ENCODE data around the gene CYP4A22.
"Not testable (repeated sequence)": the region's sequence is repeated elsewhere in the genome, so short reads cannot be mapped to it uniquely, and the experiment has no call there.

The CYP4A22 gene

GRCh38 chr1:47137198-47137597, at the start of gene CYP4A22:
Gene CYP4A22 (plus strand): TSS chr1:47137441. CDS start chr1:47137486, 45 bp downstream.
- DNase-seq (ENCODE audit: insufficient read length, low spot score): no peak
- FAIRE-seq: no peak
- TF ChIP-seq, protein P1, sequence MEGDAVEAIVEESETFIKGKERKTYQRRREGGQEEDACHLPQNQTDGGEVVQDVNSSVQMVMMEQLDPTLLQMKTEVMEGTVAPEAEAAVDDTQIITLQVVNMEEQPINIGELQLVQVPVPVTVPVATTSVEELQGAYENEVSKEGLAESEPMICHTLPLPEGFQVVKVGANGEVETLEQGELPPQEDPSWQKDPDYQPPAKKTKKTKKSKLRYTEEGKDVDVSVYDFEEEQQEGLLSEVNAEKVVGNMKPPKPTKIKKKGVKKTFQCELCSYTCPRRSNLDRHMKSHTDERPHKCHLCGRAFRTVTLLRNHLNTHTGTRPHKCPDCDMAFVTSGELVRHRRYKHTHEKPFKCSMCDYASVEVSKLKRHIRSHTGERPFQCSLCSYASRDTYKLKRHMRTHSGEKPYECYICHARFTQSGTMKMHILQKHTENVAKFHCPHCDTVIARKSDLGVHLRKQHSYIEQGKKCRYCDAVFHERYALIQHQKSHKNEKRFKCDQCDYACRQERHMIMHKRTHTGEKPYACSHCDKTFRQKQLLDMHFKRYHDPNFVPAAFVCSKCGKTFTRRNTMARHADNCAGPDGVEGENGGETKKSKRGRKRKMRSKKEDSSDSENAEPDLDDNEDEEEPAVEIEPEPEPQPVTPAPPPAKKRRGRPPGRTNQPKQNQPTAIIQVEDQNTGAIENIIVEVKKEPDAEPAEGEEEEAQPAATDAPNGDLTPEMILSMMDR (IDR thresholded peaks at IDR 0.05; ENCODE audit: insufficient read depth, missing control alignments): no peak

DNA sequence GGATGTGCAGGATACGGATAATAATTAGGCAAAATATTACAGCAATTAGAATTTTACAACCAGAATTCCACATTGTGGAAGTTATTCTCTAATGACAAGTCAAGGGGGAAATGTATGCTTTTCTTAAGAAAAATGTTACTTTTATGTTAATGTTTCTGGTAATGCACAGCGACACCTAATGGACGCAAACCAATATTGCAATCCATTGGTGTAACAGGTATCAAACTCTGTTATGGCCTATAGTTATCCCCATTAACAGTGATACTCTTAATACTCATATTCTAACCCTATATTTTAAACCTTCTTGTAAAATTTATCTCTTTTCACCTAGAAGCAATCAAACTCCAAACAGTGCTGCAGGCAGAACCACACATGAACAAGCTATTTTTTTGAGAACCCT, 47.9 kb upstream of the CYP4A22 start:
- DNase-seq (ENCODE audit: insufficient read length, low spot score): not testable (repeated sequence)
- TF ChIP-seq, protein P1 (IDR thresholded peaks at IDR 0.05; ENCODE audit: insufficient read depth, missing control alignments): peak; percentile 56
- peak; percentile 75 for FAIRE-seq

- not testable (repeated sequence) for FAIRE-seq; DNase-seq (ENCODE audit: insufficient read length, low spot score)
- TF ChIP-seq, protein P1 (IDR thresholded peaks at IDR 0.05; ENCODE audit: insufficient read depth, missing control alignments): peak; percentile 19
Measured at GRCh38 chr1:47091476-47091875, 45.8 kb upstream of the CYP4A22 start.

- FAIRE-seq (no peak), DNase-seq (ENCODE audit: insufficient read length, low spot score) (no peak)
- TF ChIP-seq, protein P1 (IDR thresholded peaks at IDR 0.05; ENCODE audit: insufficient read depth, missing control alignments): no peak
Measured at GRCh38 chr1:47104816-47105215, 32.4 kb upstream of the CYP4A22 start.

GRCh38 chr1:47106792-47107191, 30.4 kb upstream of the CYP4A22 start:
- DNase-seq (ENCODE audit: insufficient read length, low spot score): no peak
- FAIRE-seq: no peak
- TF ChIP-seq, protein P1 (IDR thresholded peaks at IDR 0.05; ENCODE audit: insufficient read depth, missing control alignments): no peak

DNA sequence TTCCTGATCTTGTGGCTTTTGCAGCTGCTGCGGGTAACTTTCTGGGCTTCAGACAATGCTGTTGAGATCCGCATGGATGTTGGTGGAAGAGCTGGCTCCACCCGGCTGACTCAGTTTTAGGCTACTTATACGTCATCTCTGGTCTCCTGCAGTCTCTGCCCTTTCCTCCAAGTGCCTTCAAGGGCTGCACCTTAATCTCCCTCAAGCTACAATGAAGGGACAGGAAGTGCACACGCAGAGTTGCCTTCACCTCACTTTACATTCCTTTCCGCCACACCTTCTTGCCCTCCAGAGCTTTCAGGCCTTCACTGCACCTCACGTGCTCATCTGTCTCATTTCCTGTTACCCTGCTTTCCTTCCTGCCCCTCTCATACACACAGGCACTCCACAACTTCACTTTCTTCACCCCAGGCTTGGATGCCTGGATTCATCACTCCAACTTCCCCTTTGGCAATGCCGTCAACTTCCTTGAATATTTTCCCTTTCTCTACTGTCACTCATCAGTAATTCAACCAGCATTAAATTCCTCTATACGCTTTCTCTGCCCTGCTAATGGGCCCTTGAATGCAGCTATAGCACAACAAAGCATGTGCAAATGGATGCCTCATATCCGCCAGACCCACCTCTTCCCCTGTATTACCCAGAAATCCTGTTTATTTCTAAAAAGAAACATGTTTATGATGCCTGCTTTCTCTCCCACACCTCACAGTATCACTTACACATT, 29.2 kb upstream of the CYP4A22 start:
- DNase-seq (ENCODE audit: insufficient read length, low spot score); FAIRE-seq: not testable (repeated sequence)

GRCh38 chr1:47109482-47109881, 27.8 kb upstream of the CYP4A22 start:
- DNase-seq (ENCODE audit: insufficient read length, low spot score); FAIRE-seq: not testable (repeated sequence)

- FAIRE-seq: no peak
- TF ChIP-seq, protein P1 (IDR thresholded peaks at IDR 0.05; ENCODE audit: insufficient read depth, missing control alignments): no peak
- no peak for DNase-seq (ENCODE audit: insufficient read length, low spot score)
Measured at GRCh38 chr1:47113178-47113577, 24.1 kb upstream of the CYP4A22 start.

DNA sequence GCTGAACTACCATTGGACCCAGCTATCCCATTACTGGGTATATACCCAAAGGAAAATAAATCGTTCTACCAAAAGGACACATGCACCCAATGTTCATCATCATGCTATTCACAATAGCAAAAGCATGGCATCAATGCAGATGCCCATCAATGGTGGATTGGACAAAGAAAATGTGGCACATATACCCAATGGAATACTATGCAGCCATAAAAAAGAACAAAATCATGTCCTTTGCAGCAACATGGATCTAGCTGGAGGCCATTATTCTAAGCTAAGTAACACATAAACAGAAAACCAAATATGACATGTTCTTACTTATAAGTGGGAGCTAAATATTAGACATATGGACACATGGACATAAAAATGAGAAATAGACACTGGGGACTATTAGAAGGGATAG, 16.2 kb upstream of the CYP4A22 start:
- not testable (repeated sequence) for DNase-seq (ENCODE audit: insufficient read length, low spot score); FAIRE-seq

DNA sequence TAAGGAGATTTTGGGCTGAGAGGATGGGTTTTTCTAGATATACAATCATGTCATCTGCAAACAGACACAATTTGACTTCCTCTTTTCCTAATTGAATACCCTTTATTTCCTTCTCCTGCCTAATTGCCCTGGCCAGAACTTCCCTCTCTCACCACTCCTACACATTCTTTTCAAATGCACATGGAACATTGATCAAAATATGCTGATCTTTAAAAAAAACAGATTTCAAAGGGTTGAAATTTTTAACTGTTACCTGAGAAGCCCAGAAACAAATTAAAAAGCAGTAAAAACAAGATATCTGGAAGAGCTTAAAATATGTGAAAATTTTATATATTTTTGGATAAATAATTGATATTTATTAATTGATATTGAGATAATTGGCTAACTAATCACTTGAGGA, 12.4 kb upstream of the CYP4A22 start:
- FAIRE-seq; DNase-seq (ENCODE audit: insufficient read length, low spot score): not testable (repeated sequence)

DNA sequence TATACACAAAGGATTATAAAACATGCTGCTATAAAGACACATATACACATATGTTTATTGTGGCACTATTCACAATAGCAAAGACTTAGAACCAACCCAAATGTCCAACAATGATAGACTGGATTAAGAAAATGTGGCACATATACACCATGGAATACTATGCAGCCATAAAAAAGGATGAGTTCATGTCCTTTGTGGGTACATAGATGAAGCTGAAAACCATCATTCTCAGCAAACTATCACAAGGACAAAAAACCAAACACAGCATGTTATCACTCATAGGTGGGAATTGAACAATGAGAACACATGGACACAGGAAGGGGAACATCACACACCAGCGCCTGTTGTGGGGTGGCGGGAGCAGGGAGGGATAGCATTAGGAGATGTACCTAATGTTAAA, 10.2 kb upstream of the CYP4A22 start:
- not testable (repeated sequence) for DNase-seq (ENCODE audit: insufficient read length, low spot score); FAIRE-seq
